Stimulated activated CD8-positive, alpha-beta memory T cell treated with anti-CD3 and anti-CD28 coated beads, Interleukin-12 subunit alpha, Interleukin-12 subunit beta, amount 100 ng/mL, for 24 hours (primary cell): ENCODE measurements around the gene ACOXL.

Source experiments
- DNase-seq: peaks from one replicate; pipeline ENCODE4 v3.0.0-alpha.2; 2020; ENCODE audit errors: extremely low read depth

ACOXL gene

GRCh38 chr2:110718990-110719389, 13.4 kb upstream of the ACOXL start:
- no peak for DNase-seq

- DNase-seq: no peak
Measured at GRCh38 chr2:110720547-110720946, 11.8 kb upstream of the ACOXL start.

GRCh38 chr2:110724820-110725219, 7.6 kb upstream of the ACOXL start:
- DNase-seq: no peak

GRCh38 chr2:110725370-110725769, 7.0 kb upstream of the ACOXL start:
- DNase-seq: no peak

GRCh38 chr2:110725859-110726258, 6.5 kb upstream of the ACOXL start:
- no peak for DNase-seq

- no peak for DNase-seq
Measured at GRCh38 chr2:110726285-110726684, 6.1 kb upstream of the ACOXL start.

- no peak for DNase-seq
Measured at GRCh38 chr2:110727923-110728322, 4.5 kb upstream of the ACOXL start.

- no peak for DNase-seq
Measured at GRCh38 chr2:110729106-110729505, 3.3 kb upstream of the ACOXL start.

- no peak for DNase-seq
Measured at GRCh38 chr2:110731064-110731463, 1.3 kb upstream of the ACOXL start.

GRCh38 chr2:110735366-110735765, 3.0 kb downstream of the ACOXL start:
- no peak for DNase-seq

- DNase-seq: no peak
Measured at GRCh38 chr2:110737783-110738182, 5.4 kb downstream of the ACOXL start.

- no peak for DNase-seq
Measured at GRCh38 chr2:110740747-110741349, 8.5 kb downstream of the ACOXL start.

- DNase-seq: no peak
Measured at GRCh38 chr2:110741491-110741980, 9.2 kb downstream of the ACOXL start.

- DNase-seq: no peak
Measured at GRCh38 chr2:110742412-110742811, 10.0 kb downstream of the ACOXL start.

GRCh38 chr2:110743600-110743999, 11.2 kb downstream of the ACOXL start:
- no peak for DNase-seq

- no peak for DNase-seq
Measured at GRCh38 chr2:110744429-110744828, 12.1 kb downstream of the ACOXL start.

GRCh38 chr2:110745048-110745447, 12.7 kb downstream of the ACOXL start:
- no peak for DNase-seq

GRCh38 chr2:110746586-110747521, 14.5 kb downstream of the ACOXL start:
- DNase-seq: no peak

- DNase-seq: no peak
Measured at GRCh38 chr2:110747522-110748488, 15.4 kb downstream of the ACOXL start.

- peak; percentile 25 for DNase-seq
Measured at GRCh38 chr2:110748489-110748867, 16.1 kb downstream of the ACOXL start.

GRCh38 chr2:110751642-110752041, 19.3 kb downstream of the ACOXL start:
- DNase-seq: no peak

- no peak for DNase-seq
Measured at GRCh38 chr2:110752871-110753270, 20.5 kb downstream of the ACOXL start.
